ENCODE measurements around the gene SPPL2B.
"Not testable (repeated sequence)": the region's sequence is repeated elsewhere in the genome, so short reads cannot be mapped to it uniquely, and the experiment has no call there.

SPPL2B gene

DNA sequence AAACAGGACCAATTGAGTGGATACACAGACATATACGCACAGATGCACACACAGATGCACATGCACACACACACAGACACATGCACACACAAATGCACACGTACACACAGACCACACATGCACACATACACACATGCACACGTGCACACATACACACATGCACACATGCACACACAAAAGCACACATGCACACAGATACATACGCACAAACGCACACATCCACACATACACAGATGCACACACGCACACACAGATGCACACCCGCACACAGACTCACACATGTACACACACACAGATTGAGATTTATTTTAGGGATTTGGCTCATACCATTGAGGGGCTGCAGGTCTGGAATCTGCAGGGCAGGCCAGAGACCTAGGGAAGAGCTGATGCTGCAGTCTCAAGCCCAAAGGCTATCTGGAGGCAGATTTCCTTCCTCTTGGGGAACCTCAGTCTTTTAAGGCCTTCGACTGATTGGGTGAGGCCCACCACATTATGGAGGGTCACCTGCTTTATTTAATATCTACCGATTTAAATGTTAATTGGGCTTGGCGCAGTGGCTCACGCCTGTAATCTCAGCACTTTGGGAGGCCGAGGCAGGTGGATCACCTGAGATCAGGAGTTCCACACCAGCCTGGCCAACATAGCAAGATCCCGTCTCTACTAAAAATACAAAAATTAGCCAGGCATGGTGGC lies 54.2 kb downstream of the SPPL2B start:
- no peak for DNase-seq

GRCh38 chr19:2385053-2385721 lies 56.7 kb downstream of the SPPL2B start:
- no peak for DNase-seq

DNA sequence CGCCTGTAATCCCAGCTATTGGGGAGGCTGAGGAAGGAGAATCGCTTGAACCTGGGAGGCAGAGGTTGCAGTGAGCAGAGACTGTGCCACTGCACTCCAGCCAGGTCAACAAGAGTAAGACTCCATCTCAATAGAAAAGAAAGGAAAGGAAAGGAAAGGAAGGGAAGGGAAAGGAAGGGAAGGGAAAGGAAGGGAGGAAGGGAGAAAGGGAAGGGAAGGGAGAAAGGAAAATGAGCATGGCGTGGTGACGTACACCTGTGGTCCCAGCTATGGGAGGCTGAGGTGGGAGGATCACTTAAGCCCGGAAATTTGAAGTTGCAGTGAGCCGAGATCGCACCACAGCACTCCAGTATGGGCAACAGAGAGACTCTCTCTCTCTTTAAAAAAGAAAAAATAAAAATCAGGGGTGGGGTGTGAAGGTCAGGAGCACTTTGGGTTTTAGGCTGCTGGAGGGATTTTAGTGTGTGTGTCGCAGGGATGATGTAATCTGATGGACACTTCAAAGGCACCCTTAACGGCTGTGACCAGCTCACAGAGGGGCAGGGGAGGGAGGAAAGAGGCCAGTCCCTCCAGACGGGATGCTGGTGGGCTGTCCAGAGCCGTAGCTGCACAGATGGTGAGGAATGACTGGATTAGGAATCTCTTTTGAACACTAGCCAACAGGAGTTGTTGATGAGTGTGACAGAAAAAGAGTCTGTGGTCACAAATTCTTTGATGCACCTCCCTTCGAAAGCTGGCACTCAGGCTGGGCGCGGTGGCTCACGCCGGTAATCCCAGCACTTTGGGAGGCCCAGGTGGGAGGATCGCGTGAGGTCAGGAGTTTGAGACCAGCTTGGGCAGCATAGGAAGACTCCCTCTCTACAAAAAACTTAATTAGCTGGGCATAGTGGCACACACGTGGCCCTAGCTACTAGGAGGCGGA lies 59.1 kb downstream of the SPPL2B start:
- no peak for DNase-seq

- no peak for DNase-seq
Observed at GRCh38 chr19:2389594-2389993, 61.1 kb downstream of the SPPL2B start.

GRCh38 chr19:2391118-2391725 lies 62.7 kb downstream of the SPPL2B start:
- peak; percentile 86 for DNase-seq

GRCh38 chr19:2392366-2392765 lies 63.9 kb downstream of the SPPL2B start:
- no peak for DNase-seq

- not testable (repeated sequence) for DNase-seq
Observed at GRCh38 chr19:2392899-2393298, 64.4 kb downstream of the SPPL2B start.

GRCh38 chr19:2394054-2394441 lies 65.6 kb downstream of the SPPL2B start:
- no peak for DNase-seq

DNA sequence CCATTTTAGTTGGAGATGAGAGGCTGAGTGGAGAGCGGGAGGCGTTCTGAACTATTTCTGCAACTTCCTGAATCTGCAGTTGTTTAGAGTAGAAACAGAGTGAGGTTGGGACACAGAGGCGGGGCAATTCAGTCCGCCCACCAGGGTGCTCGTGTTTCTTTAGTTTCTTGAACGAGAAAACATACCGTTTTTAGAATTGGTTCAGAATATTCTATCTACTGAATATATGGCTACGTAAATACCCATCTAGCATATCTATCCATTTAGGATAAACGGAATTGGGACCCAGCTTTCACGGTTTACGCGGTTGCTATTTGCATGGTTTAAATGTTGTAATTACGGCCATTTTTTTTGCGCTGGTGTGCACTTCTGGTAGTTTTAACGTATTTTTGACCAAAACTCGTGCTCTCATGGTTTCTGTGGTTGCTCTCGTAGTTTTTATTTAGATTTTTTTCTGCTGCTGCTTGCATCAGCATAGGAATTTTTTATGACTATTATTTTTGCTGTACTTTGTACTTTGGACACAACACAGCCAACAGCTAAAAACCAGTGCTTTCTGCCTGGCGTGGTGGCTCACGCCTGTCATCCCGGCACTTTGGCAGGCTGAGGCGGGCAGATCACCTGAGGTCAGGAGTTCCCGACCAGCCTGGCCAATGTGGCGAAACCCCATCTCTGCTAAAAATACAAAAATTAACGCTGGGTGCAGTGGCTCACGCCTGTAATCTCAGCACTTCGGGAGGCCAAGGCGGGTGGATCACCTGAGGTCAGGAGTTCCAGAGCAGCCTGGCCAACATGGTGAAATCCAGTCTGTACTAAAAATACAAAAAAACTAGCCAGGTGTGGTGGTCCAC lies 66.2 kb downstream of the SPPL2B start:
- DNase-seq = peak; percentile 66

GRCh38 chr19:2395293-2395829 lies 66.9 kb downstream of the SPPL2B start:
- DNase-seq = not testable (repeated sequence)

- not testable (repeated sequence) for DNase-seq
Observed at GRCh38 chr19:2397173-2397572, 68.7 kb downstream of the SPPL2B start.

- no peak for DNase-seq
Observed at GRCh38 chr19:2398735-2399305, 70.3 kb downstream of the SPPL2B start.

GRCh38 chr19:2399582-2399981 lies 71.1 kb downstream of the SPPL2B start:
- no peak for DNase-seq

Measured in hematopoietic multipotent progenitor cell treated with erythropoietin and hydrocortisone succinate and interleukin-3 and kit ligand, for 4 days (in vitro differentiated cells).